Spleen (tissue), 11 donors: Measurements from ENCODE around the gene SCN7A. TPM values are rescaled to one million over a fixed set of nuclear protein-coding genes. Genes with fewer than 3 reads are reported as not detected.

Experiments used
- DNase-seq: peaks from one replicate; pipeline ENCODE4 v3.0.0-alpha.2; 2020
- H3K27ac ChIP-seq, 8 donors: fragments of 200-600 bp; sonication (generic) in 7 of 8; 1 replicate in 4 of 8; 2 replicates in 4 of 8; pipeline versions ENCODE4 v1.5.0 to v1.8.0; 2016 to 2021; ENCODE audit warnings: inconsistent platforms in 4 of 8, mild to moderate bottlenecking in 4 of 8, moderate library complexity in 1 of 8
- H3K27me3 ChIP-seq, 7 donors: fragments of 200-600 bp; sonication (generic) in 6 of 7; replicated peaks in 1 of 7; 1 replicate in 4 of 7; 2 replicates in 3 of 7; pipeline versions ENCODE4 v1.5.0 to v1.8.0; 2016 to 2021; ENCODE audit warnings: inconsistent platforms in 3 of 7, mild to moderate bottlenecking in 1 of 7
- H3K36me3 ChIP-seq, 6 donors: fragments of 200-600 bp; sonication (generic) in 5 of 6; 1 replicate in 4 of 6; 2 replicates in 2 of 6; pipeline versions ENCODE4 v1.5.0 to v1.8.0; 2016 to 2021; ENCODE audit warnings: inconsistent platforms in 2 of 6
- H3K4me1 ChIP-seq, 6 donors: fragments of 200-600 bp; sonication (generic) in 5 of 6; 1 replicate in 3 of 6; 2 replicates in 3 of 6; pipeline versions ENCODE4 v1.5.0 to v1.8.0; 2016 to 2021; ENCODE audit warnings: inconsistent platforms in 3 of 6
- H3K4me3 ChIP-seq, 8 donors: fragments of 200-600 bp; sonication (generic) in 7 of 8; 1 replicate in 4 of 8; 2 replicates in 4 of 8; pipeline versions ENCODE4 v1.5.0 to v1.8.0; 2016 to 2021; ENCODE audit warnings: inconsistent platforms in 4 of 8, mild to moderate bottlenecking in 4 of 8, moderate library complexity in 2 of 8
- H3K9me3 ChIP-seq, 8 donors: fragments of 200-600 bp; sonication (generic) in 7 of 8; 1 replicate in 4 of 8; 2 replicates in 4 of 8; pipeline versions ENCODE4 v1.5.0 to v1.8.0; 2016 to 2021; ENCODE audit warnings: inconsistent platforms in 4 of 8
- POLR2A ChIP-seq, 3 donors: fragments of 450-650 bp; IDR thresholded peaks; one replicate each; pipeline ENCODE4 v1.5.1; 2017; ENCODE audit warnings: antibody characterized with exemption in 3 of 3, mild to moderate bottlenecking in 1 of 3
- POLR2AphosphoS5 ChIP-seq, 3 donors: sonication (generic); formaldehyde crosslinking; IDR thresholded peaks; one replicate each; pipeline ENCODE4 v1.5.1; 2017; ENCODE audit warnings: antibody characterized with exemption in 3 of 3
- WGBS, 5 donors: extraction: QIAGEN DNeasy Blood & Tissue Kit in 3 of 5; methylation state at CpG; one replicate each; pipeline versions ENCODE4 v1.1.5 to v1.1.7; 2013 to 2018; 5-methylcytosine and 5-hydroxymethylcytosine counted together
- intact Hi-C: fragments of 100-400 bp; cut with DNase I; formaldehyde crosslinking; loops from one replicate; pipeline ENCODE4 v1.15.0; 2023; ENCODE audit warnings: low total_unique reads
- polyA plus RNA-seq, 3 donors: library from polyadenylated mRNA; stranded (reverse); fragments of 200-250 nt; gene quantifications; one replicate each; pipeline ENCODE4 v1.2.1, GENCODE V29; 2013
- total RNA-seq, 7 donors: library from RNA; depleted of rRNA in 3 of 7; stranded (reverse); fragments of >200 nt in 3 of 7; fragmentation: NEBNext Ultra II Directional in 4 of 7; extraction: Animal tissue kit (Norgen Biotek cat#: 25700) in 4 of 7; gene quantifications; one replicate each; pipeline versions ENCODE4 v1.1.0 to v1.2.1, GENCODE V29; 2016 to 2021
- TF ChIP-seq, protein P1 (sequence below), 11 experiments: fragments of 200-600 bp in 7 of 11; fragments of 450-650 bp in 4 of 11; sonication (generic) in 4 of 11; IDR thresholded peaks in 8 of 11; conservative IDR thresholded peaks in 3 of 11; 1 replicate in 7 of 11; 2 replicates in 4 of 11; pipeline versions ENCODE4 v1.4.0 to v1.8.0; 2016 to 2021; ENCODE audit warnings: antibody characterized with exemption in 11 of 11, inconsistent platforms in 4 of 11, mild to moderate bottlenecking in 1 of 11
- donor health status: healthy with polysubstance abuse.
- donor health status: DM: no; HTN: no; CAD: no; lungs with moderate emphysema.
- donor health status: DM: no; HTN: no; CAD: no.
- donor health status: Bipolar disorder and iron deficiency.
- donor health status: healthy.
- donor health status: DM: no; HTN: no; CAD: no.
- donor health status: DM: yes; HTN: yes; CAD: no.

The SCN7A gene
- total and polyA plus RNA-seq, 10 donors: 0.15 to 10.6 (median 1.3) TPM

- Histone ChIP-seq H3K36me3 (no peaks in the 10 kb centered on the region), H3K4me3 (no peak overlapping the region), H3K27me3 (no peaks in the 10 kb centered on the region), H3K9me3 (no peaks in the 10 kb centered on the region), H3K27ac (no peak overlapping the region), H3K4me1 (no peaks in the 10 kb centered on the region)
- TF ChIP-seq POLR2AphosphoS5 (IDR thresholded peaks at IDR 0.05) (no peak), POLR2A (IDR thresholded peaks at IDR 0.05) (no peak)
- TF ChIP-seq, protein P1, sequence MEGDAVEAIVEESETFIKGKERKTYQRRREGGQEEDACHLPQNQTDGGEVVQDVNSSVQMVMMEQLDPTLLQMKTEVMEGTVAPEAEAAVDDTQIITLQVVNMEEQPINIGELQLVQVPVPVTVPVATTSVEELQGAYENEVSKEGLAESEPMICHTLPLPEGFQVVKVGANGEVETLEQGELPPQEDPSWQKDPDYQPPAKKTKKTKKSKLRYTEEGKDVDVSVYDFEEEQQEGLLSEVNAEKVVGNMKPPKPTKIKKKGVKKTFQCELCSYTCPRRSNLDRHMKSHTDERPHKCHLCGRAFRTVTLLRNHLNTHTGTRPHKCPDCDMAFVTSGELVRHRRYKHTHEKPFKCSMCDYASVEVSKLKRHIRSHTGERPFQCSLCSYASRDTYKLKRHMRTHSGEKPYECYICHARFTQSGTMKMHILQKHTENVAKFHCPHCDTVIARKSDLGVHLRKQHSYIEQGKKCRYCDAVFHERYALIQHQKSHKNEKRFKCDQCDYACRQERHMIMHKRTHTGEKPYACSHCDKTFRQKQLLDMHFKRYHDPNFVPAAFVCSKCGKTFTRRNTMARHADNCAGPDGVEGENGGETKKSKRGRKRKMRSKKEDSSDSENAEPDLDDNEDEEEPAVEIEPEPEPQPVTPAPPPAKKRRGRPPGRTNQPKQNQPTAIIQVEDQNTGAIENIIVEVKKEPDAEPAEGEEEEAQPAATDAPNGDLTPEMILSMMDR (IDR thresholded peaks at IDR 0.05 in 8 of 11, conservative IDR thresholded peaks at IDR 0.05 in 3 of 11): no peak
- intact Hi-C loops: no loop called here
- DNase-seq: no peak
- WGBS, 5 donors: 38 to 75% (median 57%) methylated on average over 1 of the region's 1 CpG
Measured at GRCh38 chr2:166487171-166487570, 6.9 kb downstream of the SCN7A start.

GRCh38 chr2:166485558-166486178, 8.4 kb downstream of the SCN7A start:
- H3K4me1 ChIP-seq: no peaks in the 10 kb centered on the region
- DNase-seq: no peak
- no peaks in the 10 kb centered on the region for H3K27me3 ChIP-seq
- no peaks in the 10 kb centered on the region for H3K9me3 ChIP-seq
- H3K27ac ChIP-seq: no peak overlapping the region
- H3K4me3 ChIP-seq: no peak overlapping the region
- TF ChIP-seq, protein P1 (IDR thresholded peaks at IDR 0.05 in 8 of 11, conservative IDR thresholded peaks at IDR 0.05 in 3 of 11): no peak
- TF ChIP-seq POLR2AphosphoS5 (IDR thresholded peaks at IDR 0.05) (no peak), POLR2A (IDR thresholded peaks at IDR 0.05) (no peak)
- WGBS, 5 donors: 63 to 83% (median 74%) methylated on average over 5 of the region's 5 CpGs
- no peaks in the 10 kb centered on the region for H3K36me3 ChIP-seq
- intact Hi-C loops: no loop called here

- Histone ChIP-seq H3K4me1 (no peaks in the 10 kb centered on the region), H3K36me3 (no peaks in the 10 kb centered on the region), H3K9me3 (no peaks in the 10 kb centered on the region), H3K27me3 (no peaks in the 10 kb centered on the region), H3K27ac (no peak overlapping the region), H3K4me3 (no peak overlapping the region)
- 76 to 96% (median 95%) methylated on average over 2 of the region's 2 CpGs for WGBS, 5 donors
- TF ChIP-seq POLR2AphosphoS5 (IDR thresholded peaks at IDR 0.05): no peak
- TF ChIP-seq, protein P1 (IDR thresholded peaks at IDR 0.05 in 8 of 11, conservative IDR thresholded peaks at IDR 0.05 in 3 of 11): no peak
- TF ChIP-seq POLR2A (IDR thresholded peaks at IDR 0.05): no peak
- DNase-seq: no peak
- intact Hi-C loops: no loop called here
Measured at GRCh38 chr2:166472332-166472731, 21.7 kb downstream of the SCN7A start.

- Histone ChIP-seq H3K4me3 (no peak overlapping the region), H3K36me3 (no peaks in the 10 kb centered on the region), H3K9me3 (no peaks in the 10 kb centered on the region), H3K27me3 (no peaks in the 10 kb centered on the region), H3K4me1 (no peaks in the 10 kb centered on the region), H3K27ac (peak overlapping the region in 4 of 8 donors; percentile 22 to 41 (median 33))
- intact Hi-C loops: no loop called here
- 52 to 80% (median 70%) methylated on average over 5 of the region's 5 CpGs for WGBS, 5 donors
- TF ChIP-seq, protein P1 (IDR thresholded peaks at IDR 0.05 in 8 of 11, conservative IDR thresholded peaks at IDR 0.05 in 3 of 11): no peak
- no peak for DNase-seq
Measured at GRCh38 chr2:166468124-166469024, 25.7 kb downstream of the SCN7A start.
